Neural crest cell (in vitro differentiated cells): Measurements from ENCODE around the gene FILIP1L. TPM values are rescaled to one million over a fixed set of nuclear protein-coding genes. Genes with fewer than 3 reads are reported as not detected.
A peak's percentile ranks its signal among the peaks of the same experiment; 100 is the strongest.

Source experiments
- DNase-seq: peaks from one replicate; pipeline ENCODE4 v3.0.0; 2021; ENCODE audit warnings: low read depth, mixed read lengths, low spot score
- H3K27ac Mint-ChIP-seq: one replicate; pipeline ENCODE4 v1.8.0; 2021; ENCODE audit warnings: mild to moderate bottlenecking, mixed read lengths; ENCODE audit not compliant: unreplicated experiment
- H3K27me3 Mint-ChIP-seq: 2 replicates; pipeline ENCODE4 v1.8.0; 2021; ENCODE audit warnings: low read depth, mild to moderate bottlenecking, mixed read lengths
- H3K36me3 Mint-ChIP-seq: 2 replicates; pipeline ENCODE4 v1.8.0; 2021; ENCODE audit warnings: low read depth, mild to moderate bottlenecking, mixed read lengths
- H3K4me1 Mint-ChIP-seq: 2 replicates; pipeline ENCODE4 v1.8.0; 2021; ENCODE audit warnings: mixed read lengths
- H3K4me3 Mint-ChIP-seq: one replicate; pipeline ENCODE4 v1.8.0; 2021; ENCODE audit warnings: mild to moderate bottlenecking, mixed read lengths
- H3K9me3 Mint-ChIP-seq: 2 replicates; pipeline ENCODE4 v1.8.0; 2021; ENCODE audit warnings: mixed read lengths
- CTCF ChIP-seq: fragments of 200-600 bp; sonication (generic); conservative IDR thresholded peaks from 2 replicates; pipeline ENCODE4 v1.5.0; 2021; ENCODE audit warnings: antibody characterized with exemption, mild to moderate bottlenecking
- total RNA-seq: library from RNA; stranded (reverse); gene quantifications from 2 replicates; pipeline ENCODE4 v1.2.1, GENCODE V29; 2021

Gene FILIP1L
- total RNA-seq, 1 donor from 2014 or later = 9.8 TPM

GRCh38 chr3:100125161-100125938, 11.0 kb upstream of the FILIP1L start:
- no peak for DNase-seq
- H3K9me3 Mint-ChIP-seq = no peaks in the 10 kb centered on the region
- H3K27me3 Mint-ChIP-seq = no peaks in the 10 kb centered on the region
- TF ChIP-seq CTCF = no peak
- peak overlapping the region; percentile 4 for H3K27ac Mint-ChIP-seq
- peaks cover 39% of the 10 kb centered on the region for H3K4me1 Mint-ChIP-seq
- H3K4me3 Mint-ChIP-seq = no peak overlapping the region
- H3K36me3 Mint-ChIP-seq = peaks cover 2% of the 10 kb centered on the region

GRCh38 chr3:100124201-100124761, 10.0 kb upstream of the FILIP1L start:
- H3K27me3 Mint-ChIP-seq = no peaks in the 10 kb centered on the region
- peaks cover 41% of the 10 kb centered on the region for H3K4me1 Mint-ChIP-seq
- DNase-seq = peak; percentile 20
- H3K27ac Mint-ChIP-seq = no peak overlapping the region
- no peak overlapping the region for H3K4me3 Mint-ChIP-seq
- no peak for TF ChIP-seq CTCF
- peaks cover 2% of the 10 kb centered on the region for H3K36me3 Mint-ChIP-seq
- no peaks in the 10 kb centered on the region for H3K9me3 Mint-ChIP-seq

GRCh38 chr3:100123112-100123511, 8.8 kb upstream of the FILIP1L start:
- no peaks in the 10 kb centered on the region for H3K9me3 Mint-ChIP-seq
- H3K27me3 Mint-ChIP-seq = no peaks in the 10 kb centered on the region
- no peak overlapping the region for H3K4me3 Mint-ChIP-seq
- peak overlapping the region; percentile 78 for H3K27ac Mint-ChIP-seq
- no peak for TF ChIP-seq CTCF
- no peak for DNase-seq
- H3K36me3 Mint-ChIP-seq = peaks cover 2% of the 10 kb centered on the region
- H3K4me1 Mint-ChIP-seq = peaks cover 42% of the 10 kb centered on the region

- Mint-ChIP-seq H3K9me3 (no peaks in the 10 kb centered on the region), H3K27me3 (no peaks in the 10 kb centered on the region), H3K4me3 (no peak overlapping the region), H3K4me1 (peaks cover 42% of the 10 kb centered on the region), H3K36me3 (peaks cover 3% of the 10 kb centered on the region), H3K27ac (no peak overlapping the region)
- TF ChIP-seq CTCF = no peak
- no peak for DNase-seq
Measured at GRCh38 chr3:100122321-100122720, 8.0 kb upstream of the FILIP1L start.

- no peaks in the 10 kb centered on the region for H3K27me3 Mint-ChIP-seq
- no peak overlapping the region for H3K4me3 Mint-ChIP-seq
- H3K36me3 Mint-ChIP-seq = peaks cover 7% of the 10 kb centered on the region
- H3K27ac Mint-ChIP-seq = no peak overlapping the region
- peaks cover 40% of the 10 kb centered on the region for H3K4me1 Mint-ChIP-seq
- no peak for TF ChIP-seq CTCF
- no peak for DNase-seq
- peaks cover 3% of the 10 kb centered on the region for H3K9me3 Mint-ChIP-seq
Measured at GRCh38 chr3:100120693-100121092, 6.4 kb upstream of the FILIP1L start.
